ENCODE data around the gene SRPRB.

Gene SRPRB

DNA sequence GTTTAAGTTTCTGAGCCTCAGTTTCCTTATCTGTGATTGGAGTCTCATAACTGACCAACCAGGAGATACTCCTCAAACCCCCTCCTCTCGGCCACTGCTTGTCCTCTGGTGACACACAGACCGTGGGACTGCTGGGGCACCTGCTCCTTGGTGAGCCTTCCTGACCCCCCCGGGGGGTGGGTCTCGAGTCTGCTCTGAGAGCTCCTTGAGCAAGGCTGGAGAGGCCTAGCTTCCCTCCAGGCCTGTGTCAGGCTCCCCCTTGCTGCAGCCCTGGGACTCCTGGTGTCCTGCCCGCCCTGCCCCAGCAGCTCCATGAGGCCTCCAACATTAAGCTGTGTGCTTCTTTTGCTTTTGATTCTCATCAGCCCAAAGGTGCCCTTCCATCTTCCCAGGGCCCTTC, 27.7 kb downstream of the SRPRB start:
- TF ChIP-seq, protein P1, sequence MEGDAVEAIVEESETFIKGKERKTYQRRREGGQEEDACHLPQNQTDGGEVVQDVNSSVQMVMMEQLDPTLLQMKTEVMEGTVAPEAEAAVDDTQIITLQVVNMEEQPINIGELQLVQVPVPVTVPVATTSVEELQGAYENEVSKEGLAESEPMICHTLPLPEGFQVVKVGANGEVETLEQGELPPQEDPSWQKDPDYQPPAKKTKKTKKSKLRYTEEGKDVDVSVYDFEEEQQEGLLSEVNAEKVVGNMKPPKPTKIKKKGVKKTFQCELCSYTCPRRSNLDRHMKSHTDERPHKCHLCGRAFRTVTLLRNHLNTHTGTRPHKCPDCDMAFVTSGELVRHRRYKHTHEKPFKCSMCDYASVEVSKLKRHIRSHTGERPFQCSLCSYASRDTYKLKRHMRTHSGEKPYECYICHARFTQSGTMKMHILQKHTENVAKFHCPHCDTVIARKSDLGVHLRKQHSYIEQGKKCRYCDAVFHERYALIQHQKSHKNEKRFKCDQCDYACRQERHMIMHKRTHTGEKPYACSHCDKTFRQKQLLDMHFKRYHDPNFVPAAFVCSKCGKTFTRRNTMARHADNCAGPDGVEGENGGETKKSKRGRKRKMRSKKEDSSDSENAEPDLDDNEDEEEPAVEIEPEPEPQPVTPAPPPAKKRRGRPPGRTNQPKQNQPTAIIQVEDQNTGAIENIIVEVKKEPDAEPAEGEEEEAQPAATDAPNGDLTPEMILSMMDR (IDR thresholded peaks at IDR 0.05; ENCODE audit: borderline replicate concordance, insufficient read depth, low read depth, low read length): no peak
- no peak overlapping the region for H3K4me3 ChIP-seq (ENCODE audit: low read depth, low read length)

DNA sequence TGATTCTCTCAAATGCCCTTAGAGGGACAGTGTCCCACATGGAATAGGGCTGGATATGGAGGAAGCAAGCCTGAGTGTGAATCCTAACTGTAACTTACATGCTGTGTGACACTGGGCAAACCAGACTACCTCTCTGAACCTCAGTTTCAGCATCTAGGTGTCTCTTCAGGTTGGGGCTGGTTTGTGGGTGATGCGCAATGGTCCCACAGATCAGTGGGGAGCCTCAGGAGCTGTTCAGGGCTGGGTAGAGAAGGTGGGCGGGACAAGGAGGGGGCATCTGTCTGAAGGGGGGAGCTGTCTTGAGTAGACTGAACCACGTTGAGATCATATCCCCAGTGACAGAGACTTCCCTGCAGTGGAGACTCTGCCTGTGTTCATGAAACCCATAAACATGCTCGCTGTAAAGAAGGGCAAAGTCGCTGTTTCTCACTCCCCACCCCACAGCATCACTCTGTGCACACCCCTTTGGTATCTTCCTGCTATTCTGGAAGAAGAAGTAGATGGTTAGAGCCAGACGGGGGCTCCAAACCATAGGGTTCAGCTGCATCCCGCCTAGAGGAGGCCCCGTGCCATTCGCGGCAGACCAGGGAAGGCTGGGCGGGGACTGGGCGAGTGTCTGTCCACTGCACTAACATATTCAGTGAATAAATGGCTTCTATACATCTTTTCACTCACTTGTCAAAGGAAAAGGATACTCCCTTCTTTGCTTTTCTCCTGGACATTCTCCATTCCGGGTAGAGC, 28.4 kb downstream of the SRPRB start:
- H3K4me3 ChIP-seq (ENCODE audit: low read depth, low read length): no peak overlapping the region
- TF ChIP-seq, protein P1 (IDR thresholded peaks at IDR 0.05; ENCODE audit: borderline replicate concordance, insufficient read depth, low read depth, low read length): no peak

GRCh38 chr3:133834621-133835417, 29.2 kb downstream of the SRPRB start:
- no peak overlapping the region for H3K4me3 ChIP-seq (ENCODE audit: low read depth, low read length)
- TF ChIP-seq, protein P1 (IDR thresholded peaks at IDR 0.05; ENCODE audit: borderline replicate concordance, insufficient read depth, low read depth, low read length): no peak

- TF ChIP-seq, protein P1 (IDR thresholded peaks at IDR 0.05; ENCODE audit: borderline replicate concordance, insufficient read depth, low read depth, low read length): no peak
- no peak overlapping the region for H3K4me3 ChIP-seq (ENCODE audit: low read depth, low read length)
Measured at GRCh38 chr3:133835418-133835743, 29.8 kb downstream of the SRPRB start.

GRCh38 chr3:133835961-133836360, 30.3 kb downstream of the SRPRB start:
- TF ChIP-seq, protein P1 (IDR thresholded peaks at IDR 0.05; ENCODE audit: borderline replicate concordance, insufficient read depth, low read depth, low read length): no peak
- H3K4me3 ChIP-seq (ENCODE audit: low read depth, low read length): no peak overlapping the region

- TF ChIP-seq, protein P1 (IDR thresholded peaks at IDR 0.05; ENCODE audit: borderline replicate concordance, insufficient read depth, low read depth, low read length): no peak
- H3K4me3 ChIP-seq (ENCODE audit: low read depth, low read length): no peak overlapping the region
Measured at GRCh38 chr3:133836497-133837158, 31.0 kb downstream of the SRPRB start.

Data from GM12875 (cell line).